GM18907 (cell line): ENCODE results near the gene MAGEA2.
A peak's percentile ranks its signal among the peaks of the same experiment; 100 is the strongest.
"Not testable (repeated sequence)": the region's sequence is repeated elsewhere in the genome, so short reads cannot be mapped to it uniquely, and the experiment has no call there.

ENCODE experiments used
- ATAC-seq: cut with Tn5 transposase; IDR thresholded peaks from one replicate; pipeline ENCODE4 v1.9.1; 2021; ENCODE audit warnings: mild to moderate bottlenecking, moderate library complexity; ENCODE audit not compliant: unreplicated experiment

MAGEA2 gene

GRCh38 chrX:152753686-152754650 is at the start of gene MAGEA2:
Gene MAGEA2, minus strand, starts transcription at chrX:152753842. Its CDS starts 2,479 bp downstream, at chrX:152751363.
- ATAC-seq = not testable (repeated sequence)

- no peak for ATAC-seq
These were observed 45.3 kb upstream of the MAGEA2 start for GRCh38 chrX:152798945-152799344.

GRCh38 chrX:152787062-152787461 is 33.4 kb upstream of the MAGEA2 start:
- ATAC-seq = peak; percentile 84

GRCh38 chrX:152769549-152770289 is 16.1 kb upstream of the MAGEA2 start, which contains the start of gene MAGEA6:
Gene MAGEA6, minus strand, starts transcription at chrX:152769689. Its CDS starts 2,039 bp downstream, at chrX:152767650.
- not testable (repeated sequence) for ATAC-seq

- ATAC-seq = not testable (repeated sequence)
These were observed 12.9 kb upstream of the MAGEA2 start for GRCh38 chrX:152766562-152766961.

- not testable (repeated sequence) for ATAC-seq
These were observed 7.9 kb upstream of the MAGEA2 start for GRCh38 chrX:152761582-152761981.

GRCh38 chrX:152759544-152759943 is 5.9 kb upstream of the MAGEA2 start:
- ATAC-seq = not testable (repeated sequence)

GRCh38 chrX:152758918-152759317 is 5.3 kb upstream of the MAGEA2 start, which contains the start of gene CSAG3:
Gene CSAG3, plus strand, starts transcription at chrX:152759218.
- not testable (repeated sequence) for ATAC-seq

GRCh38 chrX:152754871-152755270 is 1.2 kb upstream of the MAGEA2 start:
- ATAC-seq = peak; percentile 66

GRCh38 chrX:152738560-152738959 is 15.1 kb downstream of the MAGEA2 start:
- ATAC-seq = no peak

GRCh38 chrX:152736528-152736927 is 17.1 kb downstream of the MAGEA2 start:
- ATAC-seq = not testable (repeated sequence)

- ATAC-seq = no peak
These were observed 17.7 kb downstream of the MAGEA2 start for GRCh38 chrX:152735860-152736511.

- ATAC-seq = no peak
These were observed 18.5 kb downstream of the MAGEA2 start for GRCh38 chrX:152735101-152735500.

- ATAC-seq = not testable (repeated sequence)
These were observed 19.3 kb downstream of the MAGEA2 start for GRCh38 chrX:152734143-152734858.

- ATAC-seq = no peak
These were observed 20.2 kb downstream of the MAGEA2 start, which contains the start of the genes CSAG1 and MAGEA12 for GRCh38 chrX:152733261-152733975. Gene CSAG1, minus strand, starts transcription at chrX:152733721. Its CDS starts 1,261 bp downstream, at chrX:152732460. Gene MAGEA12, plus strand, starts transcription at chrX:152733757. Its CDS starts 2,405 bp downstream, at chrX:152736162.

- ATAC-seq = no peak
These were observed 28.2 kb downstream of the MAGEA2 start for GRCh38 chrX:152725409-152725808.

- ATAC-seq = not testable (repeated sequence)
These were observed 39.5 kb downstream of the MAGEA2 start, which contains the start of gene MAGEA2B for GRCh38 chrX:152713815-152714787. Gene MAGEA2B, plus strand, starts transcription at chrX:152714628. Its CDS starts 2,479 bp downstream, at chrX:152717107.

GRCh38 chrX:152713195-152713594 is 40.4 kb downstream of the MAGEA2 start:
- peak; percentile 67 for ATAC-seq
